Glomerular visceral epithelial cell (primary cell): ENCODE results near the gene TPSAB1.
"Not testable (repeated sequence)": the region's sequence is repeated elsewhere in the genome, so short reads cannot be mapped to it uniquely, and the experiment has no call there.

ENCODE experiments used
- DNase-seq: peaks from one replicate; pipeline ENCODE4 v3.0.0-alpha.2; 2016; ENCODE audit errors: extremely low spot score

TPSAB1 gene

DNA sequence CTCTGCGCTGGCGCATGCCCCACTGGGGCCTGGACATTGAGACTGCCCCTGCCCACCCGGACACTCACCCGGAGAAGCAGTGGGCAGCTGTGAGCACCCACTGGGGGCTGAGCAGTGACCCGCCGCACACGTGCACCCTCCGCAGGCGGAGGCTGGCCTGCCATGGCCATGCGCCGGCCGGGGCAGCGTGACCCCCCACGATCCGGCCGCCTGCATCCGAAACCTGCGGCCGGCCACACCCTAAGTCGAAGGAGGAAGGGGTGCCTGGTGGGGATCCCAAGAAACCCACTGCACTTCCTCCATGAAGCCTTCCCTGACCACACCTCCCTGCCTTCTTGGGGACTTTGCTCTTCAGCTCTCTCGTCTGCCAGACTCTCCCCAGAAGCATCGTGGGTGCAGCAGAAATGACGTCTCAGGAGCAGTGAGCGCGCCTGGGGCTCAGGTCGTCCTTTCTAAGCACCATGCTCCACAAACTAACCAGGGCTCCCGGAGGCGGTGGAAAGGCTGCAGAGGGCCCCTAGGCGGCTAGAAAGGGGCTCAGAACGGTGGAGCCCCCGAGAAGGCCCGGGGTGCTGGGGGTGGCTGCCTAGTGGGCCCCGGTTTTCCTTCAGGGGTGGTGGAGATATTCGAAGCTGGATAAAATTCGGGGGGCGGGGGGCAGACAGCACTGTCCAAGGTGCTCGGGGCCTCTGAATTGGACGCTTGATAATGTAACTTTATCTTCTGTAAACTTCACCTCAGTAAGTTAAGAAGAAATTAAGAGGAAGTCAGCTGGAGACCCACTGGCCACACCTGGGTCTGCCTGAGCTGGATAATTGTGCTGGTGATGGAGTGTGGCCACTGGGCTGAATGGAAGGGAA lies 16.9 kb upstream of the TPSAB1 start:
- no peak for DNase-seq

DNA sequence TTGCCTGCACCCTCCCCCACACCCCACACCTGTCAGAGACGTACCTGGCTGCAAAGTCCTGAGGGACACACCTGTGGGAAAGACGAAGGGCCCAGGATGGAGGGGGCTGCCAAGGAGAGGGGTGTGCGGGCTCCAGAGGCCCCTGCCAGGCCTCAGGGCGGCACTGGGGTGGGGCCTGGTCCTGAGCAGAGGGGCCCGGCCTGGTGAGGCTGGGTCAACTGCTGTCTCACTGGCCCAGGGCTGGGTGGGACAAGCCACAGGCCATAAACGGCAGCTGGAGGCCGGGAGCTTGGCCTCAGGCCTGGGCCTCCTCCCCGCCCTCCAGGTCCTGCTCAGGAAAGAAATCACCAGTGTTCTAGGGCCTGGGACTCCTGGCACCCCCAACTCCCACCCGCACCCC lies 15.9 kb upstream of the TPSAB1 start:
- DNase-seq: no peak

- DNase-seq: no peak
These were observed 15.5 kb upstream of the TPSAB1 start, which contains the start of gene TPSG1 for GRCh38 chr16:1225051-1225451. TPSG1 (minus strand) TSS chr16:1225268; CDS start chr16:1225252, 16 bp downstream.

DNA sequence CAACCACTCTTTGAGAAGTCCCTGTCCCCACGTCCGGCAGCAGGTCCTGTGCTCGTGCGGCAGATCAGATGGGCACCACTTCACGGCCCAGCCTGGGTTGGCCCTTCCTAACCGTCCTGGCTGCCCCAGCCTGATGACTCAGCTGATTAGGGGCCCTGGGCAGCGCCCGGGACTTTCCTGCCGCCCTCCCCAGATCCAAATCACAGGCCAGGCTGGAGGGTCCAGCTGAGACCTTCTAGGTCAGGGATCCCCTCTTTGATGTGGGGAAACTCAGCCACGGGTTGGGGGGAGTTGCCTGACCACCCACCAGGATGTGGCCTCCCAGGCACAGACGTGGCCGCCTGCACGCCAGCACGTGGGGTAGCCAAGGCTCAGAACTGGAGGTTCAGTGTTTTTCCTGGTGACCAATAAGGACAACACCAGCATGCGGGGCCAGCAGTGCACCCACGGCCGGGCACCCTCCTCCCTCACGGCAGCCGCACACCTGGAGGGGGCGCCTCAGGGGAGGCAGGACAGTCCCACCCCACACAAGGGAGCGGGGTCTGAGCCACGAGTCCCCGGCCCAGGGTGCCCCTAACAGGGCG lies 14.7 kb upstream of the TPSAB1 start:
- peak; percentile 7 for DNase-seq

- not testable (repeated sequence) for DNase-seq
These were observed 13.8 kb upstream of the TPSAB1 start for GRCh38 chr16:1226692-1227091.

- not testable (repeated sequence) for DNase-seq
These were observed 12.3 kb upstream of the TPSAB1 start for GRCh38 chr16:1228227-1228626.

DNA sequence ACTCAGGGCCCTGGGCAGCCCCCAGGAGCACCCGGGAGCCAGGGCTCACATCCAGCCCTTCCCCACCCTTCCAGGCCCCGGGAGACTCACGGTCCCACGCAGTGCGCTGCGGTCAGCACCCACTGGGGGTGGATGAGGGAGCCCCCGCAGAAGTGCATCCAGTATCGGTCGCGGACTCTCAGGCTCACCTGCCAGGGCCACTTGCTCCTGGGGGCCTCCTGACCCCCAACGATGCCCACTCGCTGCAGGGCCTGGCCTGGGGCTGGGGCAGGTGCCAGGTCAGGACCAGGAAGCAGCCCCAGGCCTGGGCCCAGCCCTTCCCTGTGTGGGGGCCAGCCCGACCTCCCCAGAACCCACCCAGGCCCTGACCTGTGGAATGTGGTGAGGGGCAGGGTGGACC lies 11.0 kb upstream of the TPSAB1 start:
- not testable (repeated sequence) for DNase-seq

- not testable (repeated sequence) for DNase-seq
These were observed 10.4 kb upstream of the TPSAB1 start, which contains the start of gene TPSB2 for GRCh38 chr16:1230084-1230470. TPSB2 (minus strand) TSS chr16:1230184; CDS start chr16:1229951, 233 bp downstream.

DNA sequence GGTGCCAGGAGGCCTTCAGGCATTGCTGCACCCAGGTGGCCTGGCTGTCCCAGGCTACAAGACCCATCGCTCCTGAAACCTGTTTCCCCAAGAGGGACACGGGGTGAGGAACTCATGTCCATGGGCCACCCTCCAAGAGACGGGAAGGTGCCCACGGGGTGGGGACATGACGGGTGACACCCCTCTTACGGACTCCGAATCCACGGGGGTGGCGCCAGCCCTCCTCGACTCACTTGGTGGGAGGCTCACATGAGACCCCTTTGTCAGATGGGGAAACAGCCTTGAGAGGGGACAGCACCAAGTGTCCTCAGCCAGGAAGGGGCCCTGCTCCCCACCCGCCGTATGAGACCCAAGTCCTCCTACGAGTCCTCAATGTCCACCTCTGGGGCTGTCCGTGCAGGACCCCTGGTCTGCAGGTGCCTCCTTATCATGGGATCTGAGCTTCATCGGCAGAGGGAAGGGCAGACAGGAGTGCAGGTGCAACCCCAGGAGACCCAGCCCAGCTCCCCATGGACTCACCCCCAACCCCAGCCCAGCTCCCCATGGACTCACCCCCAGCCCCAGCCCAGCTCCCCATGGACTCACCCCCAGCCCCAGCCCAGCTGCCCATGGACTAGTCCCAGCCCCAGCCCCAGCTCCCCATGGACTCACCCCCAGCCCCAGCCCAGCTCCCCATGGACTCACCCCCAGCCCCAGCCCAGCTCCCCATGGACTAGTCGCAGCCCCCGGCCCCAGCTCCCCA lies 9.9 kb upstream of the TPSAB1 start:
- DNase-seq: not testable (repeated sequence)

- not testable (repeated sequence) for DNase-seq
These were observed 9.2 kb upstream of the TPSAB1 start for GRCh38 chr16:1231301-1231700.

DNA sequence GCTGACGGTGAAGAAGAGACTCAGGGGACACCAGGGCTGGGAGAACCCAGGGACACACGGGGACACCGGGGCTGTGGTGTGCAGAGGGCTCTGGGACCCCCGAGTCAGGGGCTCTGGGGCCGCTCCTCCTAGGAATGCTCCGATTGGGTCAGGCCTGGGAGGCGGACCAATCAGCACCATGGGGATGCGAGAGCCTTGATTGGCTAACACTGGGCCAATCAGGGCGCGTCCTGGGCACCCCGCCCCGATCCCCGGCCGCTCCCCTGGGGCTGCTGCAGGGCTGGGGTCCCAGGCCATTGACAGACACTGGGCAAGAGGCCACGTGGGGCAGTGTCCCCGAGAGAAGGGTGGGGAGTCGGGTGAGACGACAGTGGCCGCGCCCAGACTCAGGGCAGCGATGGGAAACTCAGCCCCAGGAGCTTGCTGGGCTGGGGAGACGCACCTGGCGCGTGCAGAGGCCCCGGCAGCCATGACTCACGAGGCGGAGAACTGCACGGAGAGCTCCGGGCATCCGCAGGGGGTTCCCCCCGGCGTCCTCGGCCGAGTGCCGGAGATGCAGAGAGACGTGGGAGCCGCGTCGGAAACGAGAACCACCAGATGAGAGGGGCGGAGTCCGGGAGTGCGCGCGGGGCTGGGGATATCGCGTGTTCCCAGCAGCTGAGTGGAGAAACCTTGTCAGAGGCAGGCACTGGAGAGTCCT lies 8.3 kb upstream of the TPSAB1 start:
- DNase-seq: not testable (repeated sequence)

DNA sequence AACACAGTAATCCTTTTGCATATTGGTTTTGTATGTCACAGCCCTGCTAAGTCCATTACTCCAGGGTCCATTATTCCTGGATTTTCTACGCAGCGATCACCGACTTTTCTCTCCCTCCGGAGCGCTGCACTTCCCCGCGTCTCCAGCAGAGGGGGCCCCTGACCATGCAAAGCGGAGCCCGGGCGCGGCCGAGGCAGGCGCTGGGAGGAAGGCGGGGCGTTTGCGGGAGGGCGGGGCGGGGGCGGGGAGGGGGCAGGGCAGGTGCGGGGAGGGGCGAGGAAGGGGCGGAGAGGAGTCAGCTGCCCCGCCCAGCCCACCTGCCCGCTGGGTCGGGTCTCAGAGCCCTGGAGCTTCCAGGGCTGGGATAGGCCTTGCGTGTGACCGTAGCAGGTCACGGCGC lies 3.8 kb upstream of the TPSAB1 start:
- DNase-seq: not testable (repeated sequence)

DNA sequence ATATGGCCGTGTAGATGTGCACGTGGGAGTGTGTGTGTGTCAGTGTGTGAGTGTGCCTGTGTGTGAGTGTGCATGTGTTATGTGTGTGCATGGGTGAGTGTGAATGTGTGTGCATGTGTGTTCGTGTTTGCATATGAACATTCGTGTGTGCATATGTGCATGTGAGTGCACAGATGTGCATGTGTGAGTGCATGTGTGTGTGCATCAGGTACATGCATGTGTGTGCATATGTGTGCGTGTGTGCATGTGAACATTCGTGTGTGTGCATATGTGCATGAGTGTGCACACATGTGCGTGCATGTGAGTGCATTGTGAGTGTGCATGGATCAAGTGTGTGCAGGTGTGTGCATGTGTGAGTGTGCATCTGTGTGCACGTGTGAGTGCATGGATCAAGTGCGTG lies 2.5 kb upstream of the TPSAB1 start:
- DNase-seq: no peak

- DNase-seq: not testable (repeated sequence)
These were observed 1.6 kb upstream of the TPSAB1 start for GRCh38 chr16:1238909-1239308.

DNA sequence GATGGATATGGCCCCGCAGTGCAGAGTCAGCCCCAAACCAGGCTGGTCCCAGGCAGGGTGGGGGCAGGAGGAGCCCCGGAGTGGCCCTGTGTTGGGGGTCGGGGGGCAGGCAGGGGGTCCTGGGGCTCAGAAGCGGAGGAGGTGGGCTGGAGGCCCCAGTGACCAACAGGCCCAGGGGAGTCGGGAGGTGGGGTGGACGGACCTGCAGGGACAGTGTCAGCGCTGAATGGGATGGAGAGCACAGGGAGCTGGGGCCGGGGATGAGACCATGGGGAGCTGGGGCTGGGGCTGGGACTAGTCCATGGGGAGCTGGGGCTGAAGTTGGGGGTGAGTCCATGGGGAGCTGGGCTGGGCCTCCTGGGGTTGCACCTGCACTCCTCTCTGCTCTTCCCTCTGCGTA lies 930 bp upstream of the TPSAB1 start:
- DNase-seq: not testable (repeated sequence)

DNA sequence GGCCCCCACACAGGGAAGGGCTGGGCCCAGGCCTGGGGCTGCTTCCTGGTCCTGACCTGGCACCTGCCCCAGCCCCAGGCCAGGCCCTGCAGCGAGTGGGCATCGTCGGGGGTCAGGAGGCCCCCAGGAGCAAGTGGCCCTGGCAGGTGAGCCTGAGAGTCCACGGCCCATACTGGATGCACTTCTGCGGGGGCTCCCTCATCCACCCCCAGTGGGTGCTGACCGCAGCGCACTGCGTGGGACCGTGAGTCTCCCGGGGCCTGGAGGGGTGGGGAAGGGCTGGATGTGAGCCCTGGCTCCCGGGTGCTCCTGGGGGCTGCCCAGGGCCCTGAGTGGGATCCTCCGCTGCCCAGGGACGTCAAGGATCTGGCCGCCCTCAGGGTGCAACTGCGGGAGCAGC lies 576 bp downstream of the TPSAB1 start:
- not testable (repeated sequence) for DNase-seq

- not testable (repeated sequence) for DNase-seq
These were observed 2.9 kb downstream of the TPSAB1 start for GRCh38 chr16:1243363-1243762.

GRCh38 chr16:1243907-1244850 lies 3.7 kb downstream of the TPSAB1 start:
- not testable (repeated sequence) for DNase-seq

GRCh38 chr16:1244881-1245280 lies 4.4 kb downstream of the TPSAB1 start:
- DNase-seq: no peak

GRCh38 chr16:1245452-1246020 lies 5.0 kb downstream of the TPSAB1 start:
- no peak for DNase-seq
